ENCODE results near the gene ANTXRL.
"Not testable (repeated sequence)": the region's sequence is repeated elsewhere in the genome, so short reads cannot be mapped to it uniquely, and the experiment has no call there.

Gene ANTXRL

DNA sequence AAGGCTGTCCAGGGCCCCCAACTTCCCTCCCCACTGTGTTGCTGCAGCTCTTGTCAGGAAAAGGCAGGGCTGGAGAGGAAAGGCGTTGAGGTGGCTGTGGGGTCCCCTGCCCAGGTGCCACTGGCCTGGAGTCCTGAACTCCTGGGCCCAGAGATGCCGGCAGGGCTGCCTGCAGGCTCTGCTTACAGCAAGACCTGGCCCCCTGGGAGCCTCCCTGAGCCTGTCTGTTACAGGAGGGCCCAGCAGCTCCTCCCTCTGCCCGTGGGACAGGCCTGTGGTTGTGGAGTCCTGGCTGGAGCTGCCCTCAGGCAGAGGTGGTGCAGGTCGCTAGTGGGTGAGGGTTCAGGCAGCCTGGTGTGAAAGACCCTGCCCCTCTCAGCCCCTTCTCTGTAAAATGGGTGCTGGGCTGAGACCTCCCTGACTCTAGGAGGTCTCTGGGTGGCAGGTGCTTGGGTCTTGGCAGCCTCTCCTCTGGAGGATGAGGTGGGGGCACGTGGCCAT, 9.9 kb downstream of the ANTXRL start:
- peak; percentile 15 for DNase-seq

DNA sequence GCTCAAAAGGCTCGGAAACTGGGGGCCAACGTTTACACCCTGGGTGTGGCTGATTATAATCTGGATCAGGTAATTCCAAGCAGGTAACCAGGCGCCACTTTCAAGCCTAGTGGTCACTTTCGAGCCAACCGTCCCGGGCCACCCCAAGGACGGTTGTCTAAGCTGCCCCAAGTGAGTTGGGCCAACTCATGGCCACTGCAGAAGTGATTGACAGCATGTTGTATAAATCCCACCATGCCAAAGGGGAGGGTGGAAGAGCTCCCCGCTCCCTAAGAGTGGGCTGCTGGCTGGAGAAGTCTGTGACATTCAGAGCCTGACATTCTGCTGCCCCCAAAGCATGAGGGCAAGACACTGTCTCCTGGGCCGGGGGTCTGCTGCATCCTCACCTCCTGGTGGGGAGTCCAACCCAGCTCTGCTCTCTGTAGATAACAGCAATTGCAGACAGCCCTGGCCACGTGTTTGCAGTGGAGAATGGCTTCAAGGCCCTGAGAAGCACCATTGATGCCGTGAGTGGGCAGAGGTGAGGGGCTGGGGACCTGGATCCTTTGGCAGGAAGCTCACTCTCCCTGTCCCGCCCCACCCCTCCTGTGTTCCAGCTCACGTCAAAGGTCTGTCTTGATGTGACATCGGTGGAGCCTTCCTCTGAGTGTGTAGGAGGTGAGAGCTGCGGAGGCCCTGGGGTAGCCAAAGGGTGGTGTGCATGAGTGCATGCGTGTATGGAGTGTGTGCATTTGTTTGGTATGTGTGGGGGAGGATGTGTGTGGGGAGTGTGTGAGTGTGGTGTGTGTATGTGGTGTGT, 10.8 kb downstream of the ANTXRL start:
- no peak for DNase-seq

DNA sequence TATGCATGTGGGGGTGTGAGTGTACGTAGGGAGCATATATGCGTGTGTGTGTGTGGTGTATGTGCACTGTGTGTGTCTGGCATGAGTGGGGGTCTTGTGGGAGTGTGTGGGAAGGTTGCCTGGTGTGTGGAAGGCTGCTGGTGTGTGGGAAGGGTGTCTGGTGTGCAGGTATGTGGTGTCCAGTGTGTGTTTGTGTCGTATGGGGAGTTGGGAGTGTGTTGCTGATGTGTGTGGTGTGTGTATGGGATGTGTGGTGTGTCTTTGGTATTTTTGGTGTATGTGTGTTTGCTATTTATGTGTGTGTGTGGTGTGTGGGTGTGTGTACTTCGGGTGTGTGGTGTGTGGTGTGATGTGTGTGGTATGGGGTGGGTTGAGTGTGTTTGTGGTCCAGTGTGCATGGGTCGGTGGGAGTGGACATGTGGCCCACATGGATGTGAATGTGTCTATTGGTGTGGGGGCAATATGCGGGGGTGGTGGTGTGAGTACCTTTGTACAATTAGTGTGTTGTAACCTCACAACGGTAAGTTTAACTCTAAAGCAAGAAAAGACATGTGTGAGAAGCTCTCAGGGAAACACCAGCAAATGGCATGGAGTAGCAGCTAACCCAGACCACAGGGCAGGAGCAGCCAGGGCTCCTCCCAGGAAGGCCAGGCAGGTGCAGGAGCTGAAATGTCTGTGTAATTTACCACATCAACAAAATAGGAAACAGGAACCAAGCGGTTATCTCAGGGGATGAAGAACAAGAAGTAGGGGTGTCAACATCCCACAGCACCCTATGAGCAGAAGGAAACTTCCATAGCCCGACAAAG, 11.9 kb downstream of the ANTXRL start:
- no peak for DNase-seq

DNA sequence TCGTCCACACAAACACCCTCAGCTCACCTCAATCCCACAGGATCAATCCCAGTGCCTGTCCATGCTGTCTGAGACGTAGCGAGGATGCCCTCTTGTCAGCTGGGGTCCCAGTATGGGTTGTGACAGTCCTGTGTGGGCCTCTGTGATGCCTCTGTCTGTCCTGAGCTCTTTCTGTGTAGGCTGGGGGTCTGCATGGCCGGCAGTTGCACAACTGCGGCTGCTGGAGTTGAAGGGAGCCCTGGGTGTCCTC, 12.4 kb downstream of the ANTXRL start:
- DNase-seq, result no peak

DNA sequence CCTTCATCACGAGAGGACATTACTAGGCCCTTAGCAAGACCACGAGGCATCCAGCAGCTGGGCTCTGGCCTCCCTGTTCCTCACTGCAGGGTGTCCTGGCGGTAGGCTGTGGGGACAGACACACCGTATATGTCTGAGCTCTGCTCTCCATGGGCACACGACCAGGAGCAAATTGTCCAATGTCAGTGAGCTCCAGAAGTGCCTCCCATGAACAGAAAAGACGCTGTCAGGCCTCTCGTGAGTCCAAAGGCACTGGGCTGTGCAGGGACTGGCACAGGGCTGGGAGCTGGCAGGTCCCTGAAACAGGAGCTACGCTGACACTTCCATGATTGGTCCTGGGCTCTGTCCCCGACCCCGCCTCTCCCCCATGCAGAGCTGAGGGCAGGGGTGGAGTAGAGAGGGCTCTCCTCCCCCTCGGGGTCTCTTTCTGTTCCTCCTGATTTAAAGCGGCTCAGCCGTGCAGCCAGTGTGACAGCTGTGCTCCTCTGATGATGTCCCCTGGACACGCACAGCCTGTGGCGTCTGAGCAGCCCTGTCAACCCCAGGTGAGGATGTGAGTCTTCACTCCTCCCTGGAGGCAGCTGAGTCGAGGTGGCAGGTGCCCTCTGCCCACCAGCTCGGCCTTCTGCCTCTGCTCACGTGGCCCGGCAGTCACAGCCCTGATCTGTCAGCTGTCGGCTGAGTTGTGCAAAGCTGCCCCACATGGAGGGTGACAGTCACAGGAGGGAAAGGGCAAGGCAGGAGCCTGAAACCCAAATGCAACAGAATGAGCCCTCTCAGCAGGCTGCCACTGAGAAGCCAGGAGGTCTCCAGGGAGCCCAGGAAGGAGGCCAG, 13.0 kb downstream of the ANTXRL start:
- no peak for DNase-seq

DNA sequence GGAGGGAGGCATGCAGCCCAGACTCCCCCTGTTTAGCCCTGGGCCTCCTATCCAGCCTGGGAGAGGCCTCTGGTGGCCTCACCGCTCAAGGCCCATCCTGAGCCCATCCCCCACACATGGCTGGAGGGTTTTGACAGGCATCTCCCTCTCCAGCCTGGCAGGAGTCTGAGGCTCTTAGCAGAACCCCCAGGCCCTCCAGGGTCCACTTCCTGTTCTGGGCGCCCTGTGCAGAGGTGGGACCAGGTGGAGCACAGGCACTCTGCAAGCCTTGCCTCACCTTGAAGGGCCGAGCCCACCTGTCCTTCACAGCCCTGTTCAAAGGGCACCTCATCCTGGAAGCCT, 13.5 kb downstream of the ANTXRL start:
- not testable (repeated sequence) for DNase-seq

DNA sequence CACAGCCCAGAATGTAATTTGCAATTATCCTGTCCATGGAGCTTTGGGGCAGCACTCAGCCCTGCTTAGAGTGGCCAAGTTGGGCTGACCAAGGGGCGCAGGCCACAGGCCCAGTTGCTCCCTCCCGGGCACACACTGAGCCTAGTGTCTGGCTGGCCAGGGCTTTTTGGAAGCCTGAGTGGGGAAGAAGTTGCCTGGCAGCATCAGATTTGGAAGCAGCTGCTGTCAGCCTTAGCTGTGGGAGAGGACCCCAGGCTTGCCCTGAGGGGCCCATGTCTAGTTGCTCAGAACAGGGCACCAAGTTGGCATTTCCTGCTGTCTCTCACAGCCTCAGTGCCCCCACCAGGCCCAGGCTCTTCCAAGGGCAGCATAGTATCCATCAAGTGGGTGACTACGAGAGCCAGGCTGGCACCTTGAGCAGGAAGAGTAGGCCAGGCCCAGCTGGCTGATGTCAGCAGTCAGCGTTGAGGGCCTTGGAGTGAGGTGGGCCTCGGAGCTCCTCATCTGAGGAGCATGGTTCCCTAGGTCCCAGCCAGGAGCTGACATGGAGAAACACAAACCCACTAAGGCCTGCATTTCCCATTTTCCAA, 14.4 kb downstream of the ANTXRL start:
- DNase-seq, result no peak

DNA sequence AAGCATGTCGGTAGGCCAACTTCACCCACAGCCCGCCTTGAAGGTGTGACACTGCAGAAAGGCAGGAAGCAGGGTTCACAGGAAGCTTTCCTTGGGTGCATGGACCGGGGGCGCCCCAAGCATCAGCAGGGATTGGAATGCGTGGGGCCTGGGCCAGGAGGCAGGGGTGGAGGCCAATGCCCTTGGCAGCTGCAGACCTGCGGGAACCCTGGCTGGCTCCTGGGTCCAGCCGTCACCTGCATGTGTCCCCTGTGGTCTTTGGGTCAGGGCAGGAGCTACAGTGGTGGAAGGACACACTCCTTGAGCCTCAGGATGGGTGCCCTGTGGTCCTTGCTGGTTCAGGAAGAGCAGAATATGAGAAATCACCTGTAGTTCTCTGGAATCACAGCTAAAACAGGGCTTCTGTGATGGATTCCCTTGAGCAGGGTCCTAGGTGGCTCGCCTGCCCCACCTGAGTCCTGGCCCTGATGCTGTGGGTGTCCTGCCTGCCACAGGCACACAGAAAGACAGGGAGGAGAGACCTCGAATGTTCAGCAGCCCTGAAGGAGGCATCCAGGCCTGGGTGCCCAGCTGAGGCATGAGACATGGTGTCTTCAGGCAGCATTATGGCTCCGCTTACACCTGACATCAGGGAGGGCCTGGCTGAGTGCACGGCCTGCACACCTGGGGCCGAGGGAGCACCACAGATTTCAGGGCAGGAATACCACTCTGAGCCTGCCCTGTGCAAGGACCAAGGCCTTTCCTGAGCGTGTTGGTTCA, 15.1 kb downstream of the ANTXRL start:
- DNase-seq, result no peak

DNA sequence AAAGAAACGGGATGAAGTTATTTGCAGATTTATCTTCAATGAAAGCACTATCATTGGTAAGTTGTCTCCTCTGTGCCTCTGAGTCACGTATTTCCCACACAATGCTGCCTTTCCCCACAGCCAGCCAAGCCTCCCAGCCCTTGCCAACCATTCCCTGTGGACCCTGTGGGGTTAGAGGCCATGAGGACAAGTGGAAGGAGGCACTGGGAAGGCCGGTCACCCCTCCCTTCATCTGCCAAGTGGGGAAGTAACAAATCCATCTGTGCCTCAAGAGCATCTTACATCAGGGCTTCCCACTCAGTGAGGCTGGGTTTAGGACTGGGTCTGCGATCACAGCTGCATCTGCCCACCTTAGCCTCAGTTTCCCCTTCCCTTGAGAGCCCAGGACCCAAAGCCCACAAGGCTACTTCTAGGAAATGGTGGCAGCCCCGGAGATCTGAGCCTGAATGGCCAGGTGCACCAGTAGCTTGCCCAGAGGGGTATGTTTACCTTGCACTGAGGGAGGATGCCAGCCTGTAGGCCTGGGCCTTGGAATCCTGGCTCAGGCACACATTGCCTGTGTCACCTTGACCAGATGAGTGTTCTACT, 16.1 kb downstream of the ANTXRL start:
- not testable (repeated sequence) for DNase-seq

DNA sequence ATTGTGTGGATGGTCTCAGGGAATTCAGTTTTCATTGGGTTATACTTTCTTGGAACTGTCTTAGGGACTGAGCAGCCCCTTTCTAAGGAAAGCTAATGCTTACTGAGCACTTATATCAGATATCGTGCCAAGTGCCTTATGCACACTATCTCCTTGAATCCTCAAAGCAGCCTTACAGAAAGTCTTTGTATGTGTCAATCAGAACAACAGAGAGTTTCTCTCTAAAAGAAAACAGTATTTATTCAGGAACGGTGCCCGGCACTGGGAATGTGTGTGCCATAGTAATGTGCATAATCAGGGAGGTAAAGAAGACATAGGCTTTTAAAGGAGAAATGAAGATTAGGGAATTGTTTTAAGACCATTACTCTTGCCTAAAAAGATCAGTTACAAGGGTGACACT, 17.3 kb downstream of the ANTXRL start:
- DNase-seq, result no peak

DNA sequence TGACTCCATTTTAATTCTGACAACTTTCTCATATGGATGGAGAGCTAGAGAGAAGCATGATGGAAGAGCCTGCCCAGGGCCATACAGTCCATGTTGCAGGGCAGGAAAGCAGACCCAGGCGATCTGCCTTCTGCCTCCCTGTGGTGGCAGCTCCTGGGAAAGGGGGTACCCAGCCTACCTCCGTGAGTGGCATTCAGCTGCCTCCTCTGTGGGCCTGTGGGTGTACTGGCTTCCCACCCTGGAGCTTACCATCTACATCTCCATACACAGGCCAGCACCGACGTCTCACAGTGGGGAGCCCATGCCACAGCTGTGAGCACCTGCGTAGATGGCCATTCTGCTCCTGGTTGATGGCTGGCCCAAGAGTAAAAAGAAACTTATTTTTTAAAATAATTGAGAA, 17.9 kb downstream of the ANTXRL start:
- DNase-seq, result not testable (repeated sequence)

DNA sequence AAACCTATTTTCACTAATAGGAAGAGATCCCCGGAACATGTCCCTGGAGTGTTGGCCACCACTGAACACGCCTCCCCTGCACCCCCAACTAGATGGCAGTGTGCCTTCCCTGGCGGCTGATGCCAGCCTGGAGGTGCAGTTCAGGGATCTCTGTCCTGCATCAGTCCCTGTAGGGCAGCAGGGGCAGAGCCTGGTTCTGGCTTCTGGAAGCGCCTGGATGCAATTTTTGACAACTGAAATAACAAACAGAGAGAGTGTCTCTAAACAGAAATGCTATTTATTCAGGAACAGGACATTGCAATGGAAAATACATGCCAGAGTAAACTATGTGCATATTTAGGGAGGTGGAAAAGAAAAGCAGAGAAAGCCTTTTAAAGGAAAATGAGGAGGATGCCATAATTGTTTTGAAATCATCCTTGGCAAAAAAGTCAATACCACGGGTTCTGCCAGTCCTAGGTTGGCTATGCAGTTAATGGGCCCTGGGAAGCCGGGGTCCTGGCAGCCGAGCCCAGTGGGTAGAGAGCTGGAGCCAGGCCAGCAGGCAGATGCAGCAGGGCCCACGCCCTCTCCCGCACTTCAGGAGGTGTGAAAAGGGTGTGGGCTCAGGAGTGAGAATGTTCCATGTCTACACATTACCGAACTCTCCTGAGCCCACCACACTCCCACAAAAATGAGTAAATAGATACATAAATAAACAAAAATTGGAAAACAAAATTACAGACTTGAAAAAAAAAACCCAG, 18.5 kb downstream of the ANTXRL start:
- no peak for DNase-seq

DNA sequence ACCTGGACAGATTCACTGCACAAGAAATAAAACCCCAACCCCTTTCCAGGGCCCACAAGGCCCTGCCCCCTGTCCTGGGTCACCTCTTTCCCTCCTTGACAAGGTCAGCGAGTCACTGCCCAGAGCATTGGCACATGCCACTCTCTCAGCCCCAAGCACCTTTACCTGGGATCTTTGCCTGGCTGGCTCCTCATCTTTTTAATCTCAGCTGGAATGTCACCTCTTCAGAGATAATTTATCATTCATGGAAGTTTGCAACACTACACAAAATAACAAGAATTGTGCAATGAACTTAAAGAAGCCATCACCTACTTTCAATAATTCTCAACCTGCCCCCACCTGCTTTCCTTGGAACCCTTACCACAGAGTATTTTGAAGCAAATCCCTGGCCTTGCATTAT, 19.2 kb downstream of the ANTXRL start:
- DNase-seq, result no peak

DNA sequence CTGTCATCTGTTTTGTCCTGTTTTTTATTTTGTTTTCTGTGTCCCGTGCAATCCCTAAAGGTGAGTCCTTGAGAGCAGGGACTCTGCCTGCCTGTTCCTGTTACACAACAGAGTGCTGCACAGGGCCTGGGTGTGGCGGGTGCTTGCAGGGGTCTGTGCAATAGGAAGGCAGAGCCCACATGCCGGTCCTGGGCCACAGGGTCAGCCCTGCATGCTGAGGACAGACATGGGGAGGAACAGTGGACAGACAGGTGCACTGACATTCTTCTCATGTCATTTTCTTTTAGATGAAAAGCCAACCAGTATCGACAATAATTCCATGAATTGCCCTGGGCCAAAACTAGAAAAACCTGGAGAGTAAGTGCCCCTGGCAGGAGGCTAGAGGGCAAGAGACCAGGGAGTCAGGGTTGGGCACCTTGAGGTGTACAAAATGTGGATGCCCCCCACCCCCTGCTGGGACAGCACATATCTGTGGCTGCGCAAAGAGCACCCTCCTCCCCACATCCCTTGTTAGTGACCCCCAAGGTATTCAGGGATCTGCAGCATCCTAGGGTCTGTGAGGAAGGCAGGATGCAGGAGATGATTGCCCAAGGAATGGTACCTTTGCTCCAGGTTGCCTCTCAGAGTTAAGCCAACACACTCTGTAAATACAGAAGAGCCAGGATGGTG, 19.9 kb downstream of the ANTXRL start:
- DNase-seq, result no peak

DNA sequence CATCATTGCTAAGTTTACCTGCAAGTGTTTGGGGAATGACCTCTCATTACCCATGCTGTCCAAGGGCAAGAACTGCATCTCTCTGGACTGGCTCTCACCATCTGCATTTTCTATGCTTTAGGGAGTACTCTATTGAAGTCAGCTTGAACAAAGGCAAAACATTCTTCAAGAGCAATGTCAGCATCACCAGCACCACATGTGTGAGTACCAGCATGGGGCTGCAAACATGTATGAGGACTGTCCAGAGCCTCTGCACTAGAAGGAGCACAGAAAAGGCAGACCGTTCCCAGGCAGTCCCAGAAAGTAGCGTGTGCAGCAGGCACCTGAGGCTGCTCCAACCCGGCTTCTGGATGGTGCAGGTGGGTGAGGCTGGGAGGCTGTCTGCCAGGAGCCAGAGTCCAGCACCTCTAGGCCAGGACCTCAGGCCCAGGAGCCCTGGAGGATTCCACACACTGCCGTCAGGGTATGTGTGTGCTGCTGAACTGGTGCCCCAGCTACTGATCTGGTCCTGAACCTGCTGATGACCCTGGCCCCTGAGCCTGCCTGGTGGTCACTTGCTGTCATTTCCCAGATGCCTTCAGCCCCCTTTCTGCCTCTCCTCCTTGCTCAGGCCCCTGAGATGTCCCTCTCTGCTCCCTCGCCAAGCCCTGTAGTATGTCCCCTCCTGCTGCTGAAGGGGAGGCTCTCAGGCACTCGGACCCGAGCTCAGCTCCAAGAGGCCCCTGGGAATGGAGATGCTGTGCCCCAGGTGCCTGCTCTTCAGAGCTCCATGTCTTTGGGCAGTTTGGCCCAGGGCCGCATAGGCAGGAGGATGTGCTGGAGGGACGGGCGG, 20.7 kb downstream of the ANTXRL start:
- no peak for DNase-seq

DNA sequence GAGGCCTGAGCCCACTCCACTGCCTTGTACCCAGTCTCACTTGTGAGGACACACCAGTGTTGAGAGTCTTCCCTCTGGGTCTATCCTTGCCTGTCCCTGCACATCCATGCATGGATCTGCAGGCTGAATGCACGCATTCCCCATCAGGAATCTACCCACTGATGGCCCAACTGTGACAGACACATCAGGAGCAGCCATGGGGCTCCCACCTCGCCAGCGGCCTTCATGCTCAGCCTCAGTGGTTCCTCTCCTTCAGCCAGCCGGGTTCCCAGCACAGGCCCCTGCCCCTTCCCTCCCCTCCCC, 21.3 kb downstream of the ANTXRL start:
- no peak for DNase-seq

DNA sequence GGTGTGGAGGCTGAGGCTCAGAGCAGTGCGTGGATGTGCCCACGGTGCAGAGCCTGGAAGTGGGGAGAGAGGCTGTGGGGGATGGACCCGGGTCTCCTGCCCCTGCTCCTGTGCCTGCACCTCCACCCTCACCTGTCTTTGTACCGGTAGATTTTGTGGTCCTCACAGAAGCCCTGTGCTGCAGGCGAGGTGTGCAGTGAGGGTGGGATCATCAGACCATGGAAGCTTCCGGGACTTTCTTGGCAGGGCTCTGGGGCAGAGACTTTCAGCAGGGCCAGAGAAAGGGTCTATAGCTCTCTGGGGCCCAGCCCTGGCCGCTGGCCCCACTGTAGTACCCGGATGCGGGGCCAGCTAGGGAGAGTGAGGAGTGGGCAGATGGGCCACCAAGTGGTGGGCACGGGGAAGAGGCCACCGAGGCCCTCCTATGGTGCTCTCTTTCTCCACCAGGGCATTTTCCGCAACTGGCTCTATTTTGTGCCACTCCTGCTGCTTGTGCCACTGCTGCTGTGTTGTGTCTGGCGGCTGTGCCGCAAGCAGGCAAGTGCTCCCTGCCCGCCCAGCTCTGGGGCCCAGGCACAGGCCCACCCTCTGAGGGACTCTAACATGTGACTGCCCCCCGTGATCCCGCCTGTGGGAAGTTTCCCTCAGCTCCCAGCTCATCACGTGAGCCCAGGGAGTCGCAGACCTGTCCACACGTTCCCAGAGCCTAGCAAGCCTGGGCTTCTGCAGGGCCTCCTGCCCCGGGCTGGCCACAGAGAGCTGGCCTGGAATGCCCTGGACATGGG, 22.1 kb downstream of the ANTXRL start:
- no peak for DNase-seq

DNA sequence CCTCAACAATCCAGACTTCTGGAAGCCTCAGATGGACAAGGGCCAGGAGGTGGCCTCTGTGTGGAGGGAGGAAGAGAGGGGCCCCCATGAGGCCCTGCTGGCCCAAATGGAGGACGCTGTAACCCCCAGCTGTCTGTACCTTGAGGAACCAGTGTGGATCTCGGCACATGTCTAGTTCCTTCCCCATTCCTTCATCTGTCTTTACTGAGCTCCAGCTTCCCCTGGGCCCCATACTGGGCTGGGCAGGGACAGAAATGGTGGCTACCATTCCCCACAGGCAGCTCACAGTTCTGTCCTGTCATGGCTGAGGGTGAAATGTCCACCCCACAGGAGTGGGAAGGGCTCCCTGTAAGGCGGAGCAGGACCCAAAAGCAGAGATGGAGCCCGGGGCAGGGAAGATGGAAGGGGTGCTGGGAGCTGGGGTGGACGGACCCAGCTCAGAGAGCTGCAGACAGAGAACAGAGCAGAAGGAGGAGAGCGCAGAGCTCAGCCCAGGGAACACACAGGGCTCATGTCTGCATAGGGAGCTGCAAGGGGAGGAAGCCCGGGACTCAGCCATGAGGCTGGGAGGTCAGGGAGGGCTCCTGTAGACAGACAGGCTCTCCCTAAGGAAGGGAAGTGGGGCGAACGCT, 22.8 kb downstream of the ANTXRL start:
- no peak for DNase-seq

DNA sequence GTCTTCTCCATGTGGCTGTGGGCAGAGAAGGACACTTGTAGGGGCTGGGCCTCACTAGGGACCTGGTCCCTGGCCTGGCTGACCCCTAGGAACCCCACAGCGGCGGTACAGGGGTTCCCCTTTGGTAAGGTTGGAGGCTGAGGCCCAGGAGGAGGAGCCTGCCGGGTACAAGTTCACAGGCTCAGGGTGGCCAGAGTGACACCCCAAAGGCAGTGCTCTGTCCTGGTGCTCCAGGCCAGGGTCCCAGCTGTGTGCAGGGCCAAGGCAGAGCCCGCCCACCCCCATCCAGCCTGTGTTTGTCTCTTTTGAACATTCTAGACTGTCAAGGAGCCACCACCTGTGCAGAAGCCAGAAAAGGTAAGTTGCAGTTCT, 23.3 kb downstream of the ANTXRL start:
- no peak for DNase-seq
